ENCODE results near the gene RGS13. TPM values are rescaled to one million over a fixed set of nuclear protein-coding genes. Genes with fewer than 3 reads are reported as not detected.

RGS13 gene
- total and polyA plus RNA-seq, 10 of the 15 experiments (the other 5 are each of a cell fraction or from before 2014, with no cell fraction given): 0.23 to 16.0 (median 0.36) TPM; not detected in 1

GRCh38 chr1:192626366-192627179 is 9.4 kb upstream of the RGS13 start (continued):
- TF ChIP-seq MLLT1 (IDR thresholded peaks at IDR 0.05): no peak
- TF ChIP-seq NR2C2 (IDR thresholded peaks at IDR 0.05; ENCODE audit: borderline replicate concordance, control insufficient read depth, insufficient read length, low read depth): no peak

GRCh38 chr1:192627901-192628300 is 8.0 kb upstream of the RGS13 start:
- H2AFZ ChIP-seq (ENCODE audit: control insufficient read depth, low read depth, low read length): no peak overlapping the region
- H3K4me1 ChIP-seq (ENCODE audit: control insufficient read depth, insufficient read depth, low read length): no peaks in the 10 kb centered on the region
- ChIA-PET CTCF (interaction anchor here (0.6 to 3.8 kb wide), 9 partner anchors 11 to 391 kb away, joined by 3 to 28 read pairs (median 3); no protein-coding TSS in a partner anchor), POLR2A (interaction anchor here (0.6 to 0.7 kb wide), 2 partner anchors 11 to 134 kb away, joined by 3 to 5 read pairs; no protein-coding TSS in a partner anchor), RAD21 (ENCODE audit: unreplicated experiment) (interaction anchor here (1.0 to 2.4 kb wide), 7 partner anchors 8 to 431 kb away, joined by 3 to 9 read pairs (median 6); partner anchors contain the start of genes RGS13, RO60 and UCHL5), SMC1A (ENCODE audit: uncharacterized antibody, unreplicated experiment) (interaction anchor here (1.2 to 3.6 kb wide), 8 partner anchors 8 to 179 kb away, joined by 3 to 18 read pairs (median 6); partner anchors contain the start of gene RGS13)
- H3K9ac ChIP-seq (ENCODE audit: control insufficient read depth, insufficient read depth, low read length): no peak overlapping the region
- no peak overlapping the region for H3K4me3 ChIP-seq
- peak; percentile 42 for ATAC-seq
- FAIRE-seq: peak; percentile 35
- in situ Hi-C loops (cut with MboI) (no loop called here), intact Hi-C loops (cut with micrococcal nuclease; ENCODE audit: unreplicated experiment) (loop anchor here (2.0 kb wide), 1 partner anchor 15 kb away; no protein-coding TSS in a partner anchor)
- H3K79me2 ChIP-seq (ENCODE audit: control insufficient read depth, insufficient read depth, low read length): no peaks in the 10 kb centered on the region
- no peak for DNase-seq (ENCODE audit: low read depth, low spot score)
- no TSS peak for BruUV-seq (replicated peaks)
- H3K4me2 ChIP-seq (ENCODE audit: control insufficient read depth, insufficient read depth): no peak overlapping the region
- H3K27ac ChIP-seq (ENCODE audit: control insufficient read depth, insufficient read depth): no peak overlapping the region
- H4K20me1 ChIP-seq (ENCODE audit: control insufficient read depth, insufficient read depth): no peaks in the 10 kb centered on the region
- no peak for TF ChIP-seq ZBTB40 (IDR thresholded peaks at IDR 0.05; ENCODE audit: borderline replicate concordance)
- no peak for TF ChIP-seq CBX3 (IDR thresholded peaks at IDR 0.05; ENCODE audit: borderline replicate concordance, low read depth)
- TF ChIP-seq TARDBP (IDR thresholded peaks at IDR 0.05; ENCODE audit: borderline replicate concordance): no peak
- TF ChIP-seq CBX5 (IDR thresholded peaks at IDR 0.05; ENCODE audit: low read depth): no peak
- no peak for TF ChIP-seq ZNF274 (IDR thresholded peaks at IDR 0.05; ENCODE audit: insufficient read depth, insufficient read length)
- TF ChIP-seq E2F4 (IDR thresholded peaks at IDR 0.05; ENCODE audit: low read depth, low read length): no peak
- no peak for TF ChIP-seq SMC3 (IDR thresholded peaks at IDR 0.05; ENCODE audit: borderline replicate concordance, low read length)
- no peaks in the 10 kb centered on the region for H3K27me3 ChIP-seq (replicated peaks in 1 of 2; ENCODE audit: control insufficient read depth in 2 of 2, insufficient read depth in 2 of 2, low read length in 1 of 2)
- no peaks in the 10 kb centered on the region for H3K9me3 ChIP-seq (replicated peaks; ENCODE audit: control insufficient read depth, insufficient read depth, low read length)
- 46% methylated on average over 5 of the region's 5 CpGs for WGBS (ENCODE audit: insufficient coverage, insufficient replicate concordance, low lambda C conversion rate, missing lambda C conversion rate)
- no peaks in the 10 kb centered on the region for H3K36me3 ChIP-seq (ENCODE audit: control insufficient read depth in 2 of 2, insufficient read depth in 2 of 2, low read length in 1 of 2)
